ENCODE measurements around the gene AP5S1. TPM values are rescaled to one million over a fixed set of nuclear protein-coding genes. Genes with fewer than 3 reads are reported as not detected.

AP5S1 gene
- total RNA-seq, 2 experiments from 2014 or later = 13.8 to 15.5 TPM

DNA sequence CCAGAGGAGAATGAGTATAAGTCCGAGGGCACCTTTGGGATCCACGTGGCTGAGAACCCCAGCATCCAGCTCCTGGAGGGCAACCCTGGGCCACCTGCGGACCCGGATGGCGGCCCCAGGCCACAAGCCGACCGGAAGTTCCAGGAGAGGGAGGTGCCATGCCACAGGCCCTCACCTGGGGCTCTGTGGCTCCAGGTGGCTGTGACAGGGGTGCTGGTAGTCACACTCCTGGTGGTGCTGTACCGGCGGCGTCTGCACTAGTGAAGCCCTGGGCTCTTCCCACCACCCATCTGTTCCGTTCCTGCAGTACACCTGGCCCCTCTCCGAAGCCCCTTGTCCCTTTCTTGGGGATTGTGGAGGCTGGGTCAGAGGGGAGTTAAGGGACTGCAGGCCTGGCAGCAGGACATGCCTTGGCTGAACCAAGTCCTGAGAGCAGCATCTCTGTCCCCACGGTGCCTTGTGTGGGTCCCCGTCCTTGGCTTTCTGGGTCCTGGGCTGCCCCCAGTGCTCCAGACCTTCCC, 45.6 kb downstream of the AP5S1 start:
- no peaks in the 10 kb centered on the region for H3K9me3 Mint-ChIP-seq (ENCODE audit: low read depth)
- ATAC-seq (no peak), DNase-seq (no peak)
- H3K27ac Mint-ChIP-seq = no peak overlapping the region
- H3K36me3 Mint-ChIP-seq = peaks cover 37% of the 10 kb centered on the region
- CTCF ChIA-PET = no interaction called here
- no peaks in the 10 kb centered on the region for H3K27me3 Mint-ChIP-seq
- no peak overlapping the region for H3K4me3 Mint-ChIP-seq
- H3K4me1 Mint-ChIP-seq = no peaks in the 10 kb centered on the region

DNA sequence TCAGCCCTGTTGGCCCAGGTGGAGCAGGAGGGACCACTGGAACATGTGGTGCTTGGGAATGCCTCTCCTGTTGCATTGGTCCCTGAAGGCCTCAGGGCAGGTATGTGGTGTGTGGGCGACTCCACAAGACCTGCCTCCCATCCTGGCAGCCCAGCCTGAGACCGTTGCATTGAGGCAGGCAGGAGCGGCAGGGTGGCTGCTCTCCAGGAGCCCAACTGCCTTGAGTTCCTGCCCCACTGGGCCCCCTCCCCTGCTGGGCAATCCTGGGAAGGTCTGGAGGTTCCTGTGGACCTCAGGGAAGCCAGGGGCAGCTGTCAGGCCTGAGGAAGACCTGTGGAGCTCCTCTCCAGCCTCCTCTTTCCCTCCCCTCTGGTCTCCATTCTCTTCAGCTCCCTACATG, 46.1 kb downstream of the AP5S1 start:
- H3K27me3 Mint-ChIP-seq = no peaks in the 10 kb centered on the region
- H3K4me3 Mint-ChIP-seq = no peak overlapping the region
- no peak for DNase-seq
- ATAC-seq = no peak
- no peak overlapping the region for H3K27ac Mint-ChIP-seq
- no peaks in the 10 kb centered on the region for H3K9me3 Mint-ChIP-seq (ENCODE audit: low read depth)
- CTCF ChIA-PET = no interaction called here
- H3K36me3 Mint-ChIP-seq = peaks cover 32% of the 10 kb centered on the region
- no peaks in the 10 kb centered on the region for H3K4me1 Mint-ChIP-seq

DNA sequence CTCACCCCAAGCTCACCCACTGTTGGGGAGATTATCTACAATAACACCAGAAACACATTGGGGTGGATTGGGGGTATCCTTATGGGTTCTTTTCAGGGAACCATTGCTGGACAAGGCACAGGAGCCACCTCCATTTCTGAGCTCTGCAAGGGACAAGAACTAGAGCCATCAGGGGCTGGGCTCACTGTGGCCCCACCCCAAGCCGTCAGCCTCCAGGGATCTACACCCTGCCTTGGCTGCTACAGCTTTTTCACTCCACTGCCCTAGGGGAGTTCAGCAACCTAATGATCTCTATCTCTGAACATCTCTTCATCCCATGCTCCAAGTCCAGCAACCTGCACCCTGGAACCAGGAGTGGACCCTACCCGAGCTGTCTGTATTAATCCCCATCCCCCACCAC, 47.5 kb downstream of the AP5S1 start:
- no peak overlapping the region for H3K27ac Mint-ChIP-seq
- no peaks in the 10 kb centered on the region for H3K9me3 Mint-ChIP-seq (ENCODE audit: low read depth)
- no peak for DNase-seq
- no peak overlapping the region for H3K4me3 Mint-ChIP-seq
- no peaks in the 10 kb centered on the region for H3K4me1 Mint-ChIP-seq
- CTCF ChIA-PET = interaction anchor here (1.5 kb wide), 1 partner anchor 18 kb away, joined by 6 read pairs; no protein-coding TSS in a partner anchor
- H3K36me3 Mint-ChIP-seq = peaks cover 21% of the 10 kb centered on the region
- no peaks in the 10 kb centered on the region for H3K27me3 Mint-ChIP-seq
- no peak for ATAC-seq

DNA sequence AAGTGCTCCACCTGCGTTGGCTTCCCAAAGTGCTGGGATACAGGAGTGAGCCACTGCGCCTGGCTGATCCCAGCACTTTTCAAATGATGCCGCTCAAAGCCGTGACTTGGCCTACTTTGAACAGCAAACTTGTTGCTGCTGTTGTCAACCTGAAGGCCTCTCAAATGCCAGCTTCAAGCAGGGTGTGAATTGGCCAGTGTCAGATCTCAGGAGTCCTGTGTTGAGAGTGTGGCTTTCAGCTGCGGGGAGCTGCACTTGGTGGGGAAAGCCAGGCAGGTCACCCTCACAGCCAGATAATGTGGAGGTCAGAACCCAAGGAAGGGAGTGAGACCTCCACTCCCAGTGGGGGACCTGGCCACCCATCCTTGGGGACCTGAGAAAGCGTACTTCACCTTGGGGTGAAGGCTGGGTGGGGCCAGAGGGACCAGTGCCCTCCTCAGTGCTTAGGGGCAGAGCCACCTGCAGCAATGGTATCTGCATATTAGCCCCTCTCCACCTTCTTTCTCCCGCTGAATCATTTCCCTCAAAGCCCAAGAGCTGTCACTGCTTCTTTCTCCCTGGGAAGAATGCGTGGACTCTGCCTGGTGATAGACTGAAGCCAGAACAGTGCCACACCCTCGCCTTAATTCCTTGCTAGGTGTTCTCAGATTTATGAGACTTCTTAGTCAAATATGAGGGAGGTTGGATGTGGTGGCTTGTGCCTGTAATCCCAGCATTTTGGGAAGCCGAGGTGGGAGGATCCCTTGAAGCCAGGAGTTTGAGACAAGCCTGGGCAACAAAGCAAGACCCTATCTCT, 49.7 kb downstream of the AP5S1 start:
- DNase-seq (no peak), ATAC-seq (no peak)
- H3K27me3 Mint-ChIP-seq = no peaks in the 10 kb centered on the region
- no peak overlapping the region for H3K4me3 Mint-ChIP-seq
- CTCF ChIA-PET = no interaction called here
- H3K36me3 Mint-ChIP-seq = peaks cover 11% of the 10 kb centered on the region
- no peaks in the 10 kb centered on the region for H3K4me1 Mint-ChIP-seq
- H3K9me3 Mint-ChIP-seq (ENCODE audit: low read depth) = no peaks in the 10 kb centered on the region
- H3K27ac Mint-ChIP-seq = no peak overlapping the region

DNA sequence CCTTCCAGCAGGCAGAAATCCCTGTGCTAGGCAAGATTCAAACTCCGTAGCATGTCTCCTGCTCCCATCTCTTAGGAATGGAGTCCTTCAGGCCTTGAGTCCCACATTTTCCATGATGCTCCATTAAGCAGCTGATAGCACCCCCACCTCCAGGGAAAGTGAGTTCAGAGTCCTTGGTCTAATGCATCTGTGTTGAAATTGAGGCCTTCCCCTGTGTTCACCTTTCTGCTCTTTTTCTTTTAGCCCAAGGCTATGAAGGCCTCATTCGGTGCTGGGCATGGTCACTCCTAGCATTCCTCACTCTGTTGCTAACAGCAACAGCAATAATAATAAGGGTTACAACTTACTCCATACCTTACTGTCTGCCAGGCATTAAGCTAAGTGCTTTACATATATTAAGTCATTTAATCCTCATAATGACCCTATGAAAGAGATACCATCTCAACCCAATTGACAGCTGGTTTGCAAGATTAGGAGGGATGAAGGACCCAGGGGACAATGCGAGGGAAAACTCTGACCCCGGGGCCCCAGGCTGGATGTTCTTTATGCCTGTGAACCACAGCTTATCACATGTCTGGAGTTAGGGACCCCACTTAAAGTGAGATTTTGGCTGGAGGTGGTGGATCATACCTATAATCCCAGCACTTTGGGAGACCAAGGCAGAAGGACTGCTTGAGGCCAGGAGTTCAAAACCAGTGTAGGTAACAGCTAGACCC, 51.4 kb downstream of the AP5S1 start:
- H3K36me3 Mint-ChIP-seq = peaks cover 11% of the 10 kb centered on the region
- no peak overlapping the region for H3K27ac Mint-ChIP-seq
- CTCF ChIA-PET = interaction anchor here (0.9 kb wide), 3 partner anchors 16 to 119 kb away, joined by 3 to 5 read pairs (median 4); no protein-coding TSS in a partner anchor
- no peak for ATAC-seq
- no peak for DNase-seq
- H3K4me1 Mint-ChIP-seq = peaks cover 2% of the 10 kb centered on the region
- H3K27me3 Mint-ChIP-seq = no peaks in the 10 kb centered on the region
- no peak overlapping the region for H3K4me3 Mint-ChIP-seq
- no peaks in the 10 kb centered on the region for H3K9me3 Mint-ChIP-seq (ENCODE audit: low read depth)

DNA sequence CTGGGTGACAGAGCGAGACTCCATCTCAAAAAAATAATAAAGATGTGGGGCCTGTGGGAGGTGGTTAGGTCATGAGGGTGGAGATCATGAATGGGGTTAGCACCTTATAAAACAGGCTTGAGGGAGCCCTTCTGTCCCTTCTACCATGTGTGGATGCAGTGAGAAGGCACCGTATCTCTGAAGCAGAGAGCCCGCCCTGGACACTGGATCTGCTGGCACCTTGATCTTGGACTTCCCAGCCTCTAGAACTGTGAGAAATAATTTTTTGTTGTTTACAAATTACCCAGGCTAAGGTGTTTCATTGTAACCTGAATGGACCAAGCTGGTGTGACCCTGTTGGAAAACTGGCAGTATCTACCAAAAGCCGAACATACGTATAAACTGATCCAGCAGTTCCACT, 53.2 kb downstream of the AP5S1 start:
- CTCF ChIA-PET = no interaction called here
- no peak for ATAC-seq
- Mint-ChIP-seq H3K9me3 (ENCODE audit: low read depth) (no peaks in the 10 kb centered on the region), H3K4me1 (peaks cover 4% of the 10 kb centered on the region), H3K27me3 (no peaks in the 10 kb centered on the region), H3K27ac (no peak overlapping the region), H3K36me3 (peaks cover 14% of the 10 kb centered on the region), H3K4me3 (no peak overlapping the region)
- no peak for DNase-seq

DNA sequence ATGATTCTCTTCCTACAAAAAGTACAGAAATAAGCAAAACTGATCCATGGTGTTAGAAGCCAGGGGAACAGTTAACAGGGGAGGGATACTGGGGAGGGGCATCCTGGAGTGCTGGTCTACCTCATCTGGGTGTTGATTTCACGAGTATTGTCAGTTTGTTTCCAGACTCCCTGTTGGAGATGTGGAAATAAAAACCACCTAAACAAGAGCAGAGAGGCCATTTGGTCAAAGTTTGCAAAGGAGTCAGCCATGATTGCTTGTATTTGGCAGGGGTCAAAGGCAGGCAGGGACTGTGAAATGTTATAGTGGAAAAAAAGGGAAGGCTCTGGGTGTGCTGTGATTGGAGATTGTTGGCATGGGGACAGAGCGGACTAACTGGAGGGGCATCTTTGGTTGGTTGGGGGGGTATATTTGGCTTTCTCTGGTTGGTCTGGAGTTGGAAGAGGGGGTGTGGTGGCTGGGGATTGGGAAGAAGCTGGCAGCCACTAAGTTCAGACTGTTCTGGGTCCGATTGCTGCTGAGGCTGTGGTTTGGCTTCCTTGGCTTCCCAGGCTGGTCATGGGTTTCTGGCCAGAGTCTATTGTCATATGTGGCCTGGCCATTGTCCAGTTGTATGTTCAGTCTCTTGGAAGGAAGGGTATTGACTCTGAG, 54.0 kb downstream of the AP5S1 start:
- peaks cover 17% of the 10 kb centered on the region for H3K36me3 Mint-ChIP-seq
- CTCF ChIA-PET = interaction anchor here (1.8 kb wide), 1 partner anchor 19 kb away, joined by 6 read pairs; no protein-coding TSS in a partner anchor
- no peak overlapping the region for H3K4me3 Mint-ChIP-seq
- ATAC-seq (no peak), DNase-seq (no peak)
- peaks cover 4% of the 10 kb centered on the region for H3K4me1 Mint-ChIP-seq
- H3K9me3 Mint-ChIP-seq (ENCODE audit: low read depth) = no peaks in the 10 kb centered on the region
- H3K27me3 Mint-ChIP-seq = no peaks in the 10 kb centered on the region
- no peak overlapping the region for H3K27ac Mint-ChIP-seq

DNA sequence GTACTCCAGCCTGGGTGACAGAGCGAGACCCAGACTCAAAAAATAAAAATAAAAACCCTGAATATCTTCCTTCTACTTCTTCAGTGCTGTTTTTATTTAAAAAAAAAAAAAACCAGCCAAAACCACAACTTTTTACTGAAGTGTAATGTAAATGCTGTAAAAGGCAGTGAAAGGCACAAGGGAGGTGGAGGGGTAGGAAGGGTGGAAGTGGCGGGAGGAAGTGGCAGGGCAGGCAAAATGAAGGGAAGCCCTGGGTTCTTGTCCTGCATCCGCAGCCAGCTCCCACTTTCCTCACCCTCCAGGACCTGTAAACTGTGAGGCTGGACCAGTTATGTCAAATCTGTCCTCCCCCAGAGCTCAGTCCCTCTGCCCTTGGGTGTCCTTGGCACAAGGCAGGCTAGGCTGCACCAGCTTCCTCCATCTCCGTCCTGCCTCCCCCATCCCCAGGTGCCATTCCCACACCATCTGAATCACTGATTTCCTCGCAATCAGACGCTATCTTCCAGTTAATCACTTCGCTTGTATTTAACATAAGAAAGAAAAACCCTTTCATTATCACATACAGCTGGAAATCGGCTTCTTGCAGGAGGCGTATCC, 55.1 kb downstream of the AP5S1 start:
- Mint-ChIP-seq H3K4me3 (no peak overlapping the region), H3K36me3 (peaks cover 17% of the 10 kb centered on the region), H3K9me3 (ENCODE audit: low read depth) (no peaks in the 10 kb centered on the region), H3K4me1 (peaks cover 4% of the 10 kb centered on the region), H3K27me3 (no peaks in the 10 kb centered on the region), H3K27ac (no peak overlapping the region)
- CTCF ChIA-PET = interaction anchor here (0.9 to 1.8 kb wide), 3 partner anchors 20 to 97 kb away, joined by 3 to 6 read pairs (median 4); no protein-coding TSS in a partner anchor
- DNase-seq (no peak), ATAC-seq (no peak)

DNA sequence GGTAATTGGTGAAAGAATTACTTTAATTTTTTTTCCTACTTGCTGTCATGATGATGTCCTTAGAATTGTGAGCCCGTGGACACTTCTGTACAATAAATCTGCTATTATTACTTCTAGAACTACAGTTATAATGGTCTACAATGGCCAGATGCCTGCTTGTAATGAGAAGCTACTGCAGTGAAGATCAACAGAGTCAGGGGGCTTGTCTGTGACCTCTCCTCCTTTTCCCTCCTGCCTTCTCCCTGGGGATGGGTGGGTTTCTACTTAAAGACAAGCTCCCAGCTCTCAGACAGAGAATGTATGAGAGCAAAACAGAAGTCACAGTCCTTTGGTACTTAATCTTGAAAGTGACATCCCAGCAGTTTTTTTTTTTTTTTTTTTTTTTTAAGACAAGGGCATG, 55.7 kb downstream of the AP5S1 start:
- Mint-ChIP-seq H3K27ac (no peak overlapping the region), H3K4me3 (no peak overlapping the region)
- no peak for ATAC-seq

DNA sequence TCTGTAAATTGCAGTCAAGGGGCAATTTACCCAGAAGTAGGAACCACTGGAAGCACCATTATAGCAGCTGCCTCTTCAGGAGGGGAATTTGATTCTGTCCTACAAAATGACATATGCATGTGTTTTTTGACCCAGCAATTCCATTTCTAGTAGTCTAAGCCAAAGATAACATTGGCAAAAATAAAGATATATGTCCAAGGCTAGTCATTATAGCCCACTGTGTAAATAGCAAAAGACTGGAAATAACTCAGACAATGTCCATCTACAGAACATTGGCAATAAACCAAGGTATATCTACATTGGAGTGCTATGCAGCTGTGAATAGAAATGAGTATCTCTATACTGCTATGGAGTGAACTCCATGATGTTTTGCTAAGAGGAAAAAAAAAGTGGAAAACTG, 56.3 kb downstream of the AP5S1 start:
- H3K4me3 Mint-ChIP-seq = no peak overlapping the region
- H3K9me3 Mint-ChIP-seq (ENCODE audit: low read depth) = no peaks in the 10 kb centered on the region
- H3K36me3 Mint-ChIP-seq = peaks cover 16% of the 10 kb centered on the region
- no peaks in the 10 kb centered on the region for H3K27me3 Mint-ChIP-seq
- peaks cover 4% of the 10 kb centered on the region for H3K4me1 Mint-ChIP-seq
- DNase-seq (no peak), ATAC-seq (no peak)
- no peak overlapping the region for H3K27ac Mint-ChIP-seq
- CTCF ChIA-PET = interaction anchor here (1.0 to 1.3 kb wide), 2 partner anchors 12 to 22 kb away, joined by 3 to 5 read pairs; no protein-coding TSS in a partner anchor

More for the DNA sequence above, 55.7 kb downstream of the AP5S1 start:
- Mint-ChIP-seq H3K9me3 (ENCODE audit: low read depth) (no peaks in the 10 kb centered on the region), H3K36me3 (peaks cover 16% of the 10 kb centered on the region), H3K27me3 (no peaks in the 10 kb centered on the region), H3K4me1 (peaks cover 4% of the 10 kb centered on the region)
- DNase-seq = no peak
- CTCF ChIA-PET = interaction anchor here (0.9 to 1.3 kb wide), 4 partner anchors 13 to 98 kb away, joined by 3 to 5 read pairs (median 4); no protein-coding TSS in a partner anchor
